ENCODE measurements around the gene STXBP3.
A peak's percentile ranks its signal among the peaks of the same experiment; 100 is the strongest.

The STXBP3 gene

DNA sequence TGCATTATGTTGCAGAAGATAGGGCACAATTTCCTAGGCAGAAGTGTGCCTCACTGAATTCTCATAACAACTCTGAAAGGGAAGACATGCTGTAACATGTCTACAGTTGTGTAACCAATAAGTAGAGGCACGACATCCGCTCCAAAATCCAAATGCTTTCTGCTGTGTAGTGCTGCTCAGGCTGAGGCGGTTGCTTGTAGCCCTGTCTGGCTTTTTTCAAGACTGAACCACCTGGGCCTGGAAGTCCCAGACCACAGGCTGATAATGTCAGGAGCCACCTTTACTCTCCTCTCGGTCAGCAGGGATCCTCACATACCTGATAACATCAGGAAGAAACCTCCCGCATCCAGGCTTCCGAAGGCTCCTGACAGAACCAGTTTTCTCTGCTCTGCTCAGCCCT lies 99.5 kb downstream of the STXBP3 start:
- no peak for DNase-seq

DNA sequence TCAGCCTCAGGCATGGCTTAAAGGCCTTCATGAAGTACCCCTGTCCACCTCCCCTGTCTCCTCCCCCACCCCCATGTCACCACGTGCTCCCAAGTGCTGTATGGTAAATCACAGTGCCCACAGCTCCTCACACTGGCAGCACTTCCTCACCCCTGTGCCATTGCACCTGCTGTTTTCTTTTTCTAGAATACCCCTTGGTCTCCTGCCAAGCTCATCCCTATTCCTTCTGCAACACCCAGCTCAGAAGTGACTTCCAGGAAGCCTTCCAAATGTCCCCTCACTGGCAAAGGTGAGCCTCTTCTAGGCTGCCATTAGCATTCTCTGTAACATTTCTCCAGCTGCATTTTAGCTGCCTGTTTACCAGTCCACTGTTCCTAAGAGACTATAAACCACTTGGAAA lies 101.0 kb downstream of the STXBP3 start:
- peak; percentile 6 to 66 for DNase-seq

DNA sequence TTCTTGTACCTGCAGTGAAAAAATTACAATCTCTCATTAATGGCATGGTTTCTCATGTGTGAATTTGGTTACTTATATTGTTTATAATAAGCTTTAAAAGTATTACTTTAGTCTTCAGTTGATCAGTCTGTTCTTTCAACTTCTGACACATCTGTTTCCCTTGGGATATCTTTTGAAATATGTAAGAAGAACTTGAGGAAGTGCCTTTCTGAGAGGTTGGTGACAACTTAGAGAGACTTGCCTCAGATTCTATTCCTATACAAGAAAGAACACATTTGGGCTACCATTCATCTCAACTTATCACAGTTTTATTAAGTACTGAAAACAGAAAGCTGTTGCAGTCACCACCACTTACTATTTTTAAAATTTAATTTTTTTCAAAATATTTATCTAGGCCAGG lies 102.3 kb downstream of the STXBP3 start:
- no peak for DNase-seq

DNA sequence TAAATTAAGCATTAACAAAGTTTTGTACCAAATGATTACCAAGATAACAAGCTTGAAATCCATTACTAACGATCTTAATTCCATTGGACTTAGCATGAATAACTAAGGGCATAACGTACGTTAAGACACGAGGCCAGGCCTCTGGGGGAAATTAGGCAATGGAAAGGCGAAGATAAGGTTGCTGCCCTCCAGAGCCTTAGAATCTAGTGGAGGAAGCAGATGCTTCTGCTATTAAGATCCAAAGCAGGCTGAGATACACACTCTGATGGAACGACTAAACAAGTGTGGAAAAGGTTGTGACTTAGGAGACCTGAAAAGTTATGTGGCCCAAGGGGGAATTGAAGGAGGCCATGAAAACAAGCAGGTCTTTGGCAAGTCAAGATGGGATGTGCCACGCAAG lies 104.5 kb downstream of the STXBP3 start:
- no peak for DNase-seq

DNA sequence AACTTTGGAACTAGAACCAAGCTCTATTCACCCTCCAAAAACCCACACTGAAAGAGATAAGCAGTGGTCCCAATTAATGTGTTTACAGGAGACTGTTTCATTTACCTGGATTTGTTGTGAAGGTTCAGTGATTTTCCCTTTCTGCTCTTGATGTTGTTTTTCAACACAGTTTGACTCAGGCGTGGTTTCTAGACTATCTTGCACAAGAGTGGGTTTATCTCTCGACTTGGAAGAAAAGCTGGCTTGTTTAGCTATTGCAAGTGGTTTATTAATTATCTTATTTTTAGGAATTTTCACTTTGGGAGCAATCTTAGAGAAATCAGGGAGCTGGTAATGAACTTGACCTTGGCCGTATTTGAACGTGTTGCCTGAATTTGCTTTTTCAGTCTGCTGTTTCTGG lies 105.1 kb downstream of the STXBP3 start:
- no peak for DNase-seq

DNA sequence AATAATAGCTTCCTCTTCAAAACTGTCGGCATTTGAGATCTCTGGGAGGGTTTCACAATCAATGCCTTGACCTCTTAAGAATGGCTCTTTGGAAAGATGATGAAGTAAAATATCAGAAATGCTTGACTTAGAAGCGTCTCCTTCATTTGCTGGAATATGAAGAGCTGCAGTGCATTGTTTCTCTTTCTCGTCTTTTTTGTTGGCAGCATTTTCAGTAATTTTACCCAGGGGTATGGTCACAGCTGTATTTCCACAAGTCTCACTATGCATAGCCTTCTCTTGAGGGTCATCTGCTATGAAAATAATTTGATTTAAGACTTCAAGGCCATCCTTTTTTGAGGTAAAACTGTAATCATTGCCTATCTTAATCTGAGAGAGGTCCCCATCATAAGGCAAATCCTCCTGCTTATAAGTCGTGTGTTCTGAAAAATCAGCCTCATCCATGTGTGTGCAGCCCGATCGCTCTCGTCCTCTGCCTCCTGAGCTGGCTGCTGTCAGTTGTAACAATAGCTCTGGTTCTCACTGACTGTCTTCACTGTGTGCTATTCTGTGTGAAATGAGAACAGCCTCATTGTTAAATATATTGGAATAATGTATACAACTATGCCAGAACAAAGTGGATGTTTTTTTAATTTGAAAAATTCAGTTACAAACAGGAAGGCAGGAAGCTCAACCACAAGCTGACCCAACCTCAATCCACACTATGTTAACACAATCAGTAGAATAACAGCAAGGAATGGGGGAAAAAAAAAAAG lies 105.9 kb downstream of the STXBP3 start:
- DNase-seq = no peak

DNA sequence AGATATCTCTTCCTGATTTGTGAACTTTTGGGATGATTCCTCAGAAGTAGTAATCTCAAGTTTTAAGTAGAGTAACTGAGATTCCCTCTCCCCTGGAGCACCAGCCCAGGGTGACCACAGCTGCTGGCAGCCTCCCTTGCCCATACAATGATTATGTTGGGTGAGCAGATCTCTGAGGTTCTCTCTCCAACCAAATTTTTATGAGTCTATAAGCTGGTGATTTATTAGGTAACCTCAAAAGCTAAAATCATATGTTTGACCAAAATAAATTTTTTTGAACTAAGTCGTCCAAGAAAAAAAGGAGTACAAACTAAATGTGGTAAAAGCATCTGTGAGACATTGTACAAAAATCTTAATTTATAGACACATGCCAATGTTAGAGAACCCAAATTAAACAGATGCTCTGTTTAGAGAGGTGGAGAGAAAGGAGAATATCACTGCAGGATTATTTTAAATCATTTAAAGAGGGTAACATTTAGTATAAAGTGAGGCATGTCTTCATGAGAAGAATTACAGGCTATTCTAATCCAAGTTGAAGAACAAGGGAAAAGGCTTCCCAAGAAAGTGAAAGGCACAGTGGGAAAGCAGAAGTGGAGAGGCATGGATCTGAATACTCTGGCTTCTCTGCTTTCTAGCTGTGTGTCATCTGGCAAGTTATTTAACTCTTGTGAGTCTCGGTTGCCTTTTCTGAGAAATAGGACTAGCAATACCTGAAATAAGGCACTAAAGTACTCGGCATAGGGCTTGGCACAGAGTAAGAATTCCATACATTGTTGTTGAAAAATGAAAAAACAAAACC lies 107.9 kb downstream of the STXBP3 start:
- no peak for DNase-seq

DNA sequence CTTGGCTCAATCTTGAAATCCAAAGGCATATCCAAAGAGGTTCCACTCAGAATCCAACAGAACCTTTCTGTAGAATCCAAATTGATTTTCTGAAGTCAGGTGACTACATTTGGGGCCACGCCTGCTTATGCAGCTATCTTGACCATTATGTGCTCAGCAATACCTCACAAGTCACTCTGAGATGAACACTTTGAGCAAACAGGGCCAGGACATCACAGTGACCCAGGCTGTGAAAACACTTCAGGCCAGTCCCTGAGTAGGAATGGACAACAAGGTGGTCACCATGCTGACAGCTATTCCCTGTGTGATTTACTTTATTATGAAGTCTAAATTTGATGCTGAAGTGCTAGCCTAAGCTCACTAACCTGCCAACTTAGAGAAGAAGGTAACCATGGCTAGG lies 110.5 kb downstream of the STXBP3 start, which contains the start of gene AKNAD1:
Gene AKNAD1 (minus strand): TSS at position 101 of the 400 bp plus-strand sequence. CDS start 4,430 bp downstream, outside the sequence.
- DNase-seq = no peak

DNA sequence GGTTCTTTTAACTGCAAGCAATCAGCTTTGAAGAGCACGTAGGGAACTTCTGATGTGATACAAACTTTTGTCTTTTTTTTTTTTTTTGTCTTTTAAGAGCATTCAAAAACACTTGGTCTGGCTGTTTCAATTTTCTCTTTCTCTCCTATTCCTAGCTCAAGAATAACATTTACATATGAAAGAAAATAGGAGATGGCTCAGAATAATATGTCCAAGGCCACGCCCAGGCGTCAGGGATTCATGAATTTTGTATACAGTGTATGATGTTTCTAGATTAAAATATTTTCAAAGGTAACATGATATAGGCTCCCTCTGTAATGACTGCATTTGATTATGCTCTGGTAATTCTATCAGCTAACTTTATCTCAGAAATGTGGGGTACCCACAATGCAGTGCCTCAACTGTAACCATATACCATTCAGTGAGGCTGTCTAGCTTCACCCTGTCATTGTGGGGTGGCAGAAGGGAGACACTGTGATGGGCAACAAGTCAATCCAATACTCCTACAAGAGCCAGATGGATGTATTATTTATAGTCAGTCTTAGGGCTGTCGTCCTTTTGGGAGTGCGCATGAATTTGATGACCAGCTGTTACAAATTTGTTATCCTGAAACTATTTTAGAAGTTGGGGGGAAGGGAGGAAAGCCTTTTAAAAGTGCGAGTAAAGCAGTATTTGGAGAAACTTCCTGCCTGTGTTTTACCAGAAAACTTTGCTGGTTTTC lies 111.9 kb downstream of the STXBP3 start:
- peak; percentile 24 to 78 for DNase-seq
